ENCODE measurements around the gene HFE. TPM values are rescaled to one million over a fixed set of nuclear protein-coding genes. Genes with fewer than 3 reads are reported as not detected.

HFE gene
- total and polyA plus RNA-seq, 2 of the 13 experiments (the other 11 are each of a cell fraction or from before 2014, with no cell fraction given) = 3.7 to 6.3 TPM

GRCh38 chr6:26057899-26058298 lies 29.3 kb upstream of the HFE start:
- BruUV-seq (replicated peaks) = no TSS peak
- intact Hi-C loops (cut with micrococcal nuclease; ENCODE audit: unreplicated experiment) = loop anchor here (2.0 to 5.0 kb wide), 2 partner anchors 45 to 159 kb away; a partner anchor contains a TSS
- no peaks in the 10 kb centered on the region for H3K79me2 ChIP-seq (ENCODE audit: insufficient read depth, low read length)
- in situ Hi-C loops (cut with HindIII; ENCODE audit: extremely low pct_ligation_motif_present, low pct_unique_long_range_greater_than_20kb) = no loop called here
- H4K20me1 ChIP-seq (ENCODE audit: insufficient read depth, low read length) = no peaks in the 10 kb centered on the region
- WGBS (ENCODE audit: low lambda C conversion rate) = 98% methylated on average over 3 of the region's 3 CpGs
- H3K27me3 ChIP-seq (ENCODE audit: control insufficient read depth in 1 of 2, insufficient read depth in 2 of 2, low read length in 2 of 2) = no peaks in the 10 kb centered on the region; a peak in 1 of 5 replicates
- FAIRE-seq = no peak
- no peak overlapping the region for H2AFZ ChIP-seq (ENCODE audit: low read length)
- no peaks in the 10 kb centered on the region for H3K9me3 ChIP-seq (ENCODE audit: low read length)
- peaks cover 31% of the 10 kb centered on the region for H3K4me1 ChIP-seq (ENCODE audit: insufficient read depth, low read length)
- CTCF ChIA-PET (ENCODE audit: low intra/inter-chr PET ratio, low total read pairs) = no interaction called here
- no peak for DNase-seq (ENCODE audit: low spot score)
- no peak overlapping the region for H3K9ac ChIP-seq (ENCODE audit: insufficient read depth, low read depth, low read length)
- no peak overlapping the region for H3K4me2 ChIP-seq (ENCODE audit: low read depth, low read length)
- POLR2A ChIA-PET = interaction anchor here (2.7 to 6.4 kb wide), 3 partner anchors 14 to 66 kb away, joined by 9 to 74 read pairs (median 38); a partner anchor contains a TSS
- H3K4me3 ChIP-seq (replicated peaks in 1 of 3; ENCODE audit: insufficient read depth in 1 of 3, low read depth in 2 of 3, low read length in 3 of 3) = no peak overlapping the region
- peak overlapping the region; percentile 90 for H3K27ac ChIP-seq (ENCODE audit: extremely low read length, insufficient read depth, low read length)
- ATAC-seq = no peak
- no peaks in the 10 kb centered on the region for H3K36me3 ChIP-seq (replicated peaks in 1 of 2; ENCODE audit: control insufficient read depth in 1 of 2, insufficient read depth in 2 of 2, low read length in 2 of 2)
- TF ChIP-seq GABPB1 (CRISPR knock-in tag; IDR thresholded peaks at IDR 0.05) (no peak), GTF3A (CRISPR knock-in tag; conservative IDR thresholded peaks at IDR 0.05) (no peak), KLF11 (CRISPR knock-in tag; IDR thresholded peaks at IDR 0.05) (no peak), EED (CRISPR knock-in tag; IDR thresholded peaks at IDR 0.05) (no peak), RFX3 (CRISPR knock-in tag; IDR thresholded peaks at IDR 0.05) (no peak), RFXAP (CRISPR knock-in tag; IDR thresholded peaks at IDR 0.05; ENCODE audit: borderline replicate concordance) (no peak), ZBTB7B (CRISPR knock-in tag; IDR thresholded peaks at IDR 0.05) (no peak), RAD51 (IDR thresholded peaks at IDR 0.05; ENCODE audit: borderline replicate concordance) (no peak), IKZF5 (CRISPR knock-in tag; IDR thresholded peaks at IDR 0.05) (no peak), HDAC1 (CRISPR knock-in tag; IDR thresholded peaks at IDR 0.05) (no peak), HNRNPUL1 (IDR thresholded peaks at IDR 0.05; ENCODE audit: low read depth, low read length) (no peak), HCFC1 (IDR thresholded peaks at IDR 0.05; ENCODE audit: low read depth, low read length) (no peak), TEAD2 (CRISPR knock-in tag; IDR thresholded peaks at IDR 0.05) (no peak), SNAPC4 (CRISPR knock-in tag; IDR thresholded peaks at IDR 0.05) (no peak), ATF1 (CRISPR knock-in tag; IDR thresholded peaks at IDR 0.05) (no peak), ZMAT5 (CRISPR knock-in tag; IDR thresholded peaks at IDR 0.05; ENCODE audit: borderline replicate concordance, low read depth) (no peak), ZNF547 (CRISPR knock-in tag; IDR thresholded peaks at IDR 0.05) (no peak)
- TF ChIP-seq, protein P1, sequence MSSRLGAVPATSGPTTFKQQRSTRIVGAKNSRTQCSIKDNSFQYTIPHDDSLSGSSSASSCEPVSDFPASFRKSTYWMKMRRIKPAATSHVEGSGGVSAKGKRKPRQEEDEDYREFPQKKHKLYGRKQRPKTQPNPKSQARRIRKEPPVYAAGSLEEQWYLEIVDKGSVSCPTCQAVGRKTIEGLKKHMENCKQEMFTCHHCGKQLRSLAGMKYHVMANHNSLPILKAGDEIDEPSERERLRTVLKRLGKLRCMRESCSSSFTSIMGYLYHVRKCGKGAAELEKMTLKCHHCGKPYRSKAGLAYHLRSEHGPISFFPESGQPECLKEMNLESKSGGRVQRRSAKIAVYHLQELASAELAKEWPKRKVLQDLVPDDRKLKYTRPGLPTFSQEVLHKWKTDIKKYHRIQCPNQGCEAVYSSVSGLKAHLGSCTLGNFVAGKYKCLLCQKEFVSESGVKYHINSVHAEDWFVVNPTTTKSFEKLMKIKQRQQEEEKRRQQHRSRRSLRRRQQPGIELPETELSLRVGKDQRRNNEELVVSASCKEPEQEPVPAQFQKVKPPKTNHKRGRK (CRISPR knock-in tag; IDR thresholded peaks at IDR 0.05) = no peak
